Measurements from ENCODE around the gene TK2.

GRCh38 chr16:66460703-66461102, 89.2 kb downstream of the TK2 start:
- TF ChIP-seq CTCF (IDR thresholded peaks at IDR 0.05; ENCODE audit: insufficient read depth, low read length, poor library complexity, severe bottlenecking) = no peak
- TF ChIP-seq EZH2phosphoT487 (conservative IDR thresholded peaks at IDR 0.05; ENCODE audit: low read length) = no peak
